Uterus (tissue), 2 donors: ENCODE measurements around the gene TMEM235.

Source experiments
- POLR2A ChIP-seq, 2 donors: fragments of 450-650 bp; IDR thresholded peaks; one replicate each; pipeline ENCODE4 v1.6.1; 2016; ENCODE audit warnings: antibody characterized with exemption in 2 of 2, mild to moderate bottlenecking in 1 of 2, moderate library complexity in 1 of 2
- TF ChIP-seq, protein P1 (sequence below), 4 experiments: fragments of 200-600 bp in 2 of 4; fragments of 450-650 bp in 2 of 4; sonication (generic) in 2 of 4; IDR thresholded peaks; one replicate each; pipeline ENCODE4 v1.5.1; 2016 to 2019; ENCODE audit warnings: antibody characterized with exemption in 4 of 4, mild to moderate bottlenecking in 2 of 4, moderate library complexity in 1 of 4

DNA sequence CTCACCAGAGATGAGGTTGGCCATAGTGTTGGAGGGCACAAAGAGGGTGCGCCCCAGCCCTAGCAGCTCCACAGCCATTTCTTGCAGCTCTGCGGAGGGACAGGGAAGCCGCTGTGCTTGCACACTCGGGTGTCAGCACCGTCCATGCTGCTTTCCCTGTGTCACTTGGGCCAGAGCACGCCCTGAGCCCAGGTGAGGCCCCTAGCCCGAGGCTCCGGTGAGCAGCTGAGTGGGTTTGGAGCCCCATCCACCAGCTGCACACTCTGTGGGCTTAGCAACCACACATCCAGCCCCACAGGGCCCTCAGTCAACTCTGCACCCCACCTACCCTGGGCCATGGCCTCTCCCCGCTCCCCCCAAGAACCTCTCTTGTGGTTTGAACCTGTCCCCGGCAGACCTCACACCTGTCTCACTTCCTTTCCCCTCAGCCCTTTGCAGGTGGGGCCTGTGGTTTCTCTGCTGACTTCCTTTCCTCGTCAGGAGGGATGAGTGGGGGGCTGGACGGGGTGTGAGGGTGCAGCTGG is 20.7 kb downstream of the TMEM235 start:
- TF ChIP-seq, protein P1, sequence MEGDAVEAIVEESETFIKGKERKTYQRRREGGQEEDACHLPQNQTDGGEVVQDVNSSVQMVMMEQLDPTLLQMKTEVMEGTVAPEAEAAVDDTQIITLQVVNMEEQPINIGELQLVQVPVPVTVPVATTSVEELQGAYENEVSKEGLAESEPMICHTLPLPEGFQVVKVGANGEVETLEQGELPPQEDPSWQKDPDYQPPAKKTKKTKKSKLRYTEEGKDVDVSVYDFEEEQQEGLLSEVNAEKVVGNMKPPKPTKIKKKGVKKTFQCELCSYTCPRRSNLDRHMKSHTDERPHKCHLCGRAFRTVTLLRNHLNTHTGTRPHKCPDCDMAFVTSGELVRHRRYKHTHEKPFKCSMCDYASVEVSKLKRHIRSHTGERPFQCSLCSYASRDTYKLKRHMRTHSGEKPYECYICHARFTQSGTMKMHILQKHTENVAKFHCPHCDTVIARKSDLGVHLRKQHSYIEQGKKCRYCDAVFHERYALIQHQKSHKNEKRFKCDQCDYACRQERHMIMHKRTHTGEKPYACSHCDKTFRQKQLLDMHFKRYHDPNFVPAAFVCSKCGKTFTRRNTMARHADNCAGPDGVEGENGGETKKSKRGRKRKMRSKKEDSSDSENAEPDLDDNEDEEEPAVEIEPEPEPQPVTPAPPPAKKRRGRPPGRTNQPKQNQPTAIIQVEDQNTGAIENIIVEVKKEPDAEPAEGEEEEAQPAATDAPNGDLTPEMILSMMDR (IDR thresholded peaks at IDR 0.05): no peak
- no peak for TF ChIP-seq POLR2A (IDR thresholded peaks at IDR 0.05)
